Stimulated activated CD8-positive, alpha-beta memory T cell treated with anti-CD3 and anti-CD28 coated beads, Interleukin-2, amount 100 ng/mL, for 1 hour (primary cell): ENCODE data around the gene NOL9.

Source experiments
- DNase-seq, 2 donors: peaks; one replicate each; pipeline ENCODE4 v3.0.0-alpha.2; 2020; ENCODE audit warnings: low read depth in 2 of 2

The NOL9 gene

GRCh38 chr1:6590046-6590445 is 35.7 kb upstream of the NOL9 start:
- DNase-seq: no peak

GRCh38 chr1:6588893-6589520 is 34.7 kb upstream of the NOL9 start:
- no peak for DNase-seq

GRCh38 chr1:6588128-6588892 is 34.0 kb upstream of the NOL9 start:
- no peak for DNase-seq

GRCh38 chr1:6587261-6588005 is 33.1 kb upstream of the NOL9 start:
- no peak for DNase-seq

DNA sequence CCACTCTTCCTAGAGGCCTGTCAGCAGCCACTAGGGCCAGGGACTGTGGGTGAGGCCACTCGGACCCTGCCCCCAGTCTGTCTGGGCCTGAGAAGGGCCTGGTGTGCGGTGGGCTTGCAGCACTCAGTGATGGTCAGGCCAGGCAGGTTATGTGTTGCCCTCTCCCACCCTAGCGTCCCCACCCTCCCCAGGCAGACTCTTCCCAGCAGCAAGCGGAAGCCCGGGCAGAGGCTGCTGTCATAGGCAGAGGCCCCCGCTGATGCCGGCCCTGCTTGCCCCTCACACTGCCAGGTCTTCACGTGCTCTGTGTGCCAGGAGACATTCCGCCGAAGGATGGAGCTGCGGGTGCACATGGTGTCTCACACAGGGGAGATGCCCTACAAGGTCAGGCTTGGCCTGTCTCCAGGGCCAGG is 32.1 kb upstream of the NOL9 start:
- DNase-seq: no peak

GRCh38 chr1:6585841-6586240 is 31.5 kb upstream of the NOL9 start:
- DNase-seq: no peak

GRCh38 chr1:6585081-6585722 is 30.9 kb upstream of the NOL9 start:
- no peak for DNase-seq

DNA sequence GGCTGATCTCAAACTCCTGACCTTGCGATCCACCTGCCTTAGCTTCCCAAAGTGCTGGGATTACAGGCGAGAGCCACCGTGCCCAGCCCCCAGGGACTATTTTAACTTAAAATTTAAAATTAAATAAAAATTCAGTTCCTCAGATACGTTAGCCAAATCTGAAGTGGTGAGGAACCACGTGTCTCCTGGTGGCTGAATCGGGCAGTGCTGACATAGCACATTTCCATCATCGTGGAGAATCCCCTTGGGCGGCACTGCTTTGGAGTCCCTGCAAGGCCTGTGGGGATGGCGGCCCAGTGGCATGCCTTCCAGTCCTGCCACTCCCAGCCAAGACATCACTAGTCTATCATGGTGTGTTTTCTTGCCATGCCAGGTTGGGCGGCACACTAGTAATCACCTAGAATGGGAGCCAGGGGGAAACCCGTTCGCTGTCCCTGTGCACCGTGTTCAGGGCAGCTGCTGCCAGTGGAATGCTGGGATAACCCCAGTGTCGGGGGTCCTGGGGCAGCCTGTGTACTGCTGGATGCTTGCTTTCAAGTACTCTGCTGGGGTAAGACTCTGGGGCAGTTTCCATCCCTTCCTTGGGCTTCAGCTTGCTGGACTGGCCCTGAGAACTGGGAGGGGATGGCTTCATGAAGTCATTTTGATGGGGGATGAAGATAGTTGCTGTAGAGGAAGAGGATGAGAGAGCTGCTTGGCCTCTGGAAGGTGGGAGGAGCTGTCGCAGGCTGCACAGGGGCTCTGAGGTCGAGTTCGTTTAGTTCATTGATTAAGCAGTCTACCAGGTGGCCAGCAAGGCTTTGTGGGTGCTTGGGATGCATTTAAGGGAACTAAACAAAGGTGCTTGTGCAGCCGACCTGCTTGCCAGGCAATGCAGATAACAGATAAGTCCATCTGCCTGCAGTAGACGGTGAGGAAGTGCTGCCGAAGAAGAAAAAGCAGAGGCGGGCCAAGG is 30.1 kb upstream of the NOL9 start:
- DNase-seq: no peak

GRCh38 chr1:6582370-6582769 is 28.1 kb upstream of the NOL9 start:
- no peak for DNase-seq

DNA sequence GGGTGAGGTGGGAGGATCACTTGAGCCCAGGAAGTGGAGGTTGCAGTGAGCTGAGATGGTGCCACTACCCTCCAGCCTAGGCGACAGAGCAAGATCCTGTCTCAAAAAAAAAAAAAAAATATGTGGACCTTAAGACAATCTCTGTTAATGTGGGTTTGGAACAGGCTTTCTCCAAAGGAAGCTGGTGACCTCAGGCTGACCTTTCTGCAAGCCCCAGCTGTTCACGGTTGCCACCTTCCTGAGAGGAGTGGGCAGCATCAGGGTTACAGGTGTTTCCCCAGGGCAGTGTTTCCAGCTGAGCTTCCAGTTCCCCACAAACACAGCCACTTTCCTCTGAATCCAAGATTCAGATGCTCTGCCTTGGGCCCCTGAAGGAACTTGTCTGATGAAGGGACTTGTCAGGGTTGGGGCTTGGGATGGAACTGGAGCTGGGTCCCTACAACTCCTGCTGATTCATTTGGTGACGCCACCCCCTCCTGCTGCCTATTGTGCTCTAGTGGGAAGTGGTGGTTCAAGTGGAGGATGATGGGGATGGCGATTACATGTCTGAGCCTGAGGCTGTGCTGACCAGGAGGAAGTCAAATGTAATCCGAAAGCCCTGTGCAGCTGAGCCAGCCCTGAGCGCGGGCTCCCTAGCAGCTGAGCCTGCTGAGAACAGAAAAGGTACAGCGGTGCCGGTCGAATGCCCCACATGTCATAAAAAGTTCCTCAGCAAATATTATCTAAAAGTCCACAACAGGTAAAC is 27.4 kb upstream of the NOL9 start:
- no peak for DNase-seq

GRCh38 chr1:6580593-6581409 is 26.5 kb upstream of the NOL9 start:
- no peak for DNase-seq

- DNase-seq: no peak
These were observed 25.8 kb upstream of the NOL9 start for GRCh38 chr1:6580119-6580592.

GRCh38 chr1:6579374-6580118 is 25.2 kb upstream of the NOL9 start, which contains the start of gene ZBTB48:
Gene ZBTB48 (plus strand): TSS chr1:6579994. CDS start chr1:6580610, 616 bp downstream.
- DNase-seq: peak; percentile 93 to 95

GRCh38 chr1:6578624-6579373 is 24.5 kb upstream of the NOL9 start:
- DNase-seq: no peak

- DNase-seq: no peak
These were observed 23.7 kb upstream of the NOL9 start for GRCh38 chr1:6577831-6578525.

DNA sequence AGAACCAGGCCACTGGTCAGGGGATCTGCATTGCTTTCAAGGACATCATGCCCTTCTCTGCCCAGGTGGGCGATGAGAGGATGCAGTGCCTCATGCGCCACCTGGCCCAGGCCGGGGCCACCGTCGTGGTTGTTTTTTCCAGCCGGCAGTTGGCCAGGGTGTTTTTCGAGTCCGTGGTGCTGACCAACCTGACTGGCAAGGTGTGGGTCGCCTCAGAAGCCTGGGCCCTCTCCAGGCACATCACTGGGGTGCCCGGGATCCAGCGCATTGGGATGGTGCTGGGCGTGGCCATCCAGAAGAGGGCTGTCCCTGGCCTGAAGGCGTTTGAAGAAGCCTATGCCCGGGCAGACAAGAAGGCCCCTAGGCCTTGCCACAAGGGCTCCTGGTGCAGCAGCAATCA is 20.5 kb upstream of the NOL9 start:
- DNase-seq: no peak

DNA sequence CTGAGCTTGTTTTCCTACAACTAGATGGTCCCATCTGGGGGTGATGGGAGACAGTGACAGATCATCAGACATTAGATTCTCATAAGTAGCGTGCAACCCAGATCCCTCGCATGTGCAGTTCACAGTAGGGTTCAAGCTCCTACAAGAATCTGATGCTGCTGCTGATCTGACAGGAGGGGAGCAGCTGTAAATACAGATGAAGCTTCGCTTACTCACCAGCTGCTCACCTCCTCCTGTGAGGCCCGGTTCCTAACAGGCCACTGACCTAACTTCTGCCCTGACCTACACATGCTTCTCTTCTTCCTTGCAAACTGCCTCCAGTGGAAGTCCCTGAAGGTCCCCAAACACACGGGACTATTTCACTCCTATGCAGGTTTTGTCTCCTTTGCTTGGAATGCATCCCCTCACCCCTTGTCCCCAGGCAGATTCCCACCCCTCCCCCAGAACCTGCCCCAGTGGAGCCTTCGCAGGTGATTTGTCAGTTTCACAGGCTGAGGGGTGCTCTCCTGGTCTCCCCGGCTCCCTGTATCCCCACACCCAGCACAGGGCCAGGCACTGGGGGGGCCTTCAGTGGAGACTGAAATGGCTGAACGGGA is 19.8 kb upstream of the NOL9 start:
- DNase-seq: no peak
